WTC11 (cell line): ENCODE measurements around the gene EIF4ENIF1. TPM values are rescaled to one million over a fixed set of nuclear protein-coding genes. Genes with fewer than 3 reads are reported as not detected.

Experiments used
- ATAC-seq: fragments of 200-7000 bp; cut with Tn5 transposase; 2 replicates; pipeline ENCODE4 v1.10.0; 2021; ENCODE audit warnings: mild to moderate bottlenecking, moderate library complexity
- CTCF ChIA-PET: fragments of 300-600 bp; sonication (Branson Sonifier 250); formaldehyde crosslinking; loops from one replicate; lab custom pipeline; 2021; ENCODE audit warnings: antibody characterized with exemption; lab: Charles Lee
- POLR2A ChIA-PET: fragments of 350-600 bp; sonication (Branson Sonifier 250); formaldehyde crosslinking; loops from one replicate; lab custom pipeline; 2021; ENCODE audit warnings: antibody characterized with exemption; lab: Charles Lee
- DNase-seq: peaks from one replicate; pipeline ENCODE4 v3.0.0; 2021; ENCODE audit warnings: low spot score
- H3K27ac Mint-ChIP-seq: 2 replicates; pipeline ENCODE4 v1.8.0; 2021; ENCODE audit warnings: mixed read lengths
- H3K27me3 Mint-ChIP-seq: 2 replicates; pipeline ENCODE4 v1.8.0; 2021; ENCODE audit warnings: low read depth, mild to moderate bottlenecking, moderate library complexity, mixed read lengths
- H3K36me3 Mint-ChIP-seq: 2 replicates; pipeline ENCODE4 v1.8.0; 2021; ENCODE audit warnings: mixed read lengths
- H3K4me1 Mint-ChIP-seq: 2 replicates; pipeline ENCODE4 v1.8.0; 2022; ENCODE audit warnings: mixed read lengths
- H3K4me3 Mint-ChIP-seq: 2 replicates; pipeline ENCODE4 v1.8.0; 2021; ENCODE audit warnings: mild to moderate bottlenecking, moderate library complexity, mixed read lengths
- H3K9me3 Mint-ChIP-seq: 2 replicates; pipeline ENCODE4 v1.8.0; 2021; ENCODE audit warnings: mixed read lengths
- ATF1 ChIP-seq: sonication (generic); formaldehyde crosslinking; IDR thresholded peaks from 2 replicates; pipeline ENCODE4 v1.8.1; 2023; ENCODE audit warnings: mild to moderate bottlenecking, moderate library complexity, missing genetic modification reagents
- CBFB ChIP-seq: sonication (generic); formaldehyde crosslinking; IDR thresholded peaks from 2 replicates; pipeline ENCODE4 v1.8.1; 2022; ENCODE audit warnings: mild to moderate bottlenecking, low read depth, missing genetic modification reagents
- FOXK1 ChIP-seq: sonication (generic); formaldehyde crosslinking; IDR thresholded peaks from 2 replicates; pipeline ENCODE4 v1.8.0; 2022; ENCODE audit warnings: mild to moderate bottlenecking, moderate library complexity, missing genetic modification reagents
- HMGA2 ChIP-seq: fragments of 250-450 bp; sonication (Bioruptor Pico); IDR thresholded peaks from 2 replicates; pipeline ENCODE4 v1.4.0; 2021; ENCODE audit warnings: mild to moderate bottlenecking, moderate library complexity
- MXD4 ChIP-seq: fragments of 250-450 bp; sonication (Bioruptor Pico); IDR thresholded peaks from 2 replicates; pipeline ENCODE4 v1.8.0; 2021; ENCODE audit warnings: mild to moderate bottlenecking, moderate library complexity, borderline replicate concordance
- MYBL2 ChIP-seq: sonication (generic); formaldehyde crosslinking; IDR thresholded peaks from 2 replicates; pipeline ENCODE4 v1.8.1; 2023; ENCODE audit warnings: mild to moderate bottlenecking, moderate library complexity, missing genetic modification reagents
- NFATC4 ChIP-seq: fragments of 250-450 bp; sonication (Bioruptor Pico); IDR thresholded peaks from 2 replicates; pipeline ENCODE4 v1.9.0; 2021; ENCODE audit warnings: mild to moderate bottlenecking
- OVOL2 ChIP-seq: fragments of 250-450 bp; sonication (Bioruptor Pico); IDR thresholded peaks from 2 replicates; pipeline ENCODE4 v1.9.0; 2021; ENCODE audit warnings: mild to moderate bottlenecking, borderline replicate concordance
- RELA ChIP-seq: sonication (generic); formaldehyde crosslinking; IDR thresholded peaks from 2 replicates; pipeline ENCODE4 v1.8.1; 2022; ENCODE audit warnings: missing genetic modification reagents, mild to moderate bottlenecking, borderline replicate concordance
- total RNA-seq: library from RNA; stranded (reverse); gene quantifications from 3 replicates; pipeline ENCODE4 v1.2.3, GENCODE V29; 2021
- TF ChIP-seq, protein P1 (sequence below): sonication (generic); formaldehyde crosslinking; IDR thresholded peaks from 2 replicates; pipeline ENCODE4 v1.8.1; 2023; ENCODE audit warnings: mild to moderate bottlenecking, moderate library complexity, missing genetic modification reagents
- TF ChIP-seq, protein P2 (sequence below): sonication (generic); formaldehyde crosslinking; IDR thresholded peaks from 2 replicates; pipeline ENCODE4 v1.8.1; 2022; ENCODE audit warnings: mild to moderate bottlenecking, moderate library complexity, missing genetic modification reagents
- TF ChIP-seq, protein P3 (sequence below): sonication (generic); formaldehyde crosslinking; IDR thresholded peaks from 2 replicates; pipeline ENCODE4 v1.8.1; 2022; ENCODE audit warnings: missing genetic modification reagents, borderline replicate concordance
- TF ChIP-seq, protein P4 (sequence below): fragments of 250-450 bp; sonication (Bioruptor Pico); IDR thresholded peaks from 2 replicates; pipeline ENCODE4 v1.9.0; 2021; ENCODE audit warnings: mild to moderate bottlenecking, borderline replicate concordance
- TF ChIP-seq, protein P5 (sequence below): sonication (generic); formaldehyde crosslinking; IDR thresholded peaks from 2 replicates; pipeline ENCODE4 v1.8.0; 2022; ENCODE audit warnings: mild to moderate bottlenecking, missing genetic modification reagents
- TF ChIP-seq, protein P6 (sequence below): fragments of 200-600 bp; IDR thresholded peaks from 2 replicates; pipeline ENCODE4 v1.8.0; 2022; ENCODE audit warnings: antibody characterized with exemption

Gene EIF4ENIF1
- total RNA-seq, 1 experiment from 2014 or later, result 22.8 TPM

DNA sequence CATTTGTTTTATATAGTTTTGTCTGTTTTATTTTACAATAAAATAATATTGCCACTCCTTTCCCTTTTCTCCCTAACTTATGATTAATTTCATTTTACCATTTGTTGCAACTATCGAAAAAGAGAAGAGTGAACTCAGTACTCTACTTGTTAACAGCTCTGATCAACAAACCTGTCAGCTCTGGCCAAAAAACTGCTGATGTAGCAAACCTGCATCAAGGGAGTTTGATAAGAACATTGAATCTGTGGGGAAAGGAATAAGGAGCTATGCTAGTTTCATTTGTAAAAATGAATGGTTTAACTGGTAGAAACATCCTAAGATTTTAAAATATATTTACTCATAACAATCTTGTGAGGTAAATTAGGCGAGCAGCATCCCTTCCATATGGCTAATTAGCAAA lies 42.9 kb downstream of the EIF4ENIF1 start (continued):
- TF ChIP-seq, protein P1, sequence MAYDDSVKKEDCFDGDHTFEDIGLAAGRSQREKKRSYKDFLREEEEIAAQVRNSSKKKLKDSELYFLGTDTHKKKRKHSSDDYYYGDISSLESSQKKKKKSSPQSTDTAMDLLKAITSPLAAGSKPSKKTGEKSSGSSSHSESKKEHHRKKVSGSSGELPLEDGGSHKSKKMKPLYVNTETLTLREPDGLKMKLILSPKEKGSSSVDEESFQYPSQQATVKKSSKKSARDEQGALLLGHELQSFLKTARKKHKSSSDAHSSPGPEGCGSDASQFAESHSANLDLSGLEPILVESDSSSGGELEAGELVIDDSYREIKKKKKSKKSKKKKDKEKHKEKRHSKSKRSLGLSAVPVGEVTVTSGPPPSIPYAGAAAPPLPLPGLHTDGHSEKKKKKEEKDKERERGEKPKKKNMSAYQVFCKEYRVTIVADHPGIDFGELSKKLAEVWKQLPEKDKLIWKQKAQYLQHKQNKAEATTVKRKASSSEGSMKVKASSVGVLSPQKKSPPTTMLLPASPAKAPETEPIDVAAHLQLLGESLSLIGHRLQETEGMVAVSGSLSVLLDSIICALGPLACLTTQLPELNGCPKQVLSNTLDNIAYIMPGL (CRISPR knock-in tag), result no peak
- TF ChIP-seq, protein P2, sequence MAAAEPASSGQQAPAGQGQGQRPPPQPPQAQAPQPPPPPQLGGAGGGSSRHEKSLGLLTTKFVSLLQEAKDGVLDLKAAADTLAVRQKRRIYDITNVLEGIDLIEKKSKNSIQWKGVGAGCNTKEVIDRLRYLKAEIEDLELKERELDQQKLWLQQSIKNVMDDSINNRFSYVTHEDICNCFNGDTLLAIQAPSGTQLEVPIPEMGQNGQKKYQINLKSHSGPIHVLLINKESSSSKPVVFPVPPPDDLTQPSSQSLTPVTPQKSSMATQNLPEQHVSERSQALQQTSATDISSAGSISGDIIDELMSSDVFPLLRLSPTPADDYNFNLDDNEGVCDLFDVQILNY (CRISPR knock-in tag), result no peak
- TF ChIP-seq MYBL2 (CRISPR knock-in tag) (no peak), OVOL2 (CRISPR knock-in tag) (no peak), ATF1 (CRISPR knock-in tag) (no peak), NFATC4 (CRISPR knock-in tag) (no peak), CBFB (CRISPR knock-in tag) (no peak), MXD4 (CRISPR knock-in tag) (no peak), FOXK1 (no peak), RELA (CRISPR knock-in tag) (no peak), HMGA2 (CRISPR knock-in tag) (no peak)
- TF ChIP-seq, protein P3, sequence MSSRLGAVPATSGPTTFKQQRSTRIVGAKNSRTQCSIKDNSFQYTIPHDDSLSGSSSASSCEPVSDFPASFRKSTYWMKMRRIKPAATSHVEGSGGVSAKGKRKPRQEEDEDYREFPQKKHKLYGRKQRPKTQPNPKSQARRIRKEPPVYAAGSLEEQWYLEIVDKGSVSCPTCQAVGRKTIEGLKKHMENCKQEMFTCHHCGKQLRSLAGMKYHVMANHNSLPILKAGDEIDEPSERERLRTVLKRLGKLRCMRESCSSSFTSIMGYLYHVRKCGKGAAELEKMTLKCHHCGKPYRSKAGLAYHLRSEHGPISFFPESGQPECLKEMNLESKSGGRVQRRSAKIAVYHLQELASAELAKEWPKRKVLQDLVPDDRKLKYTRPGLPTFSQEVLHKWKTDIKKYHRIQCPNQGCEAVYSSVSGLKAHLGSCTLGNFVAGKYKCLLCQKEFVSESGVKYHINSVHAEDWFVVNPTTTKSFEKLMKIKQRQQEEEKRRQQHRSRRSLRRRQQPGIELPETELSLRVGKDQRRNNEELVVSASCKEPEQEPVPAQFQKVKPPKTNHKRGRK (CRISPR knock-in tag), result no peak
- TF ChIP-seq, protein P4, sequence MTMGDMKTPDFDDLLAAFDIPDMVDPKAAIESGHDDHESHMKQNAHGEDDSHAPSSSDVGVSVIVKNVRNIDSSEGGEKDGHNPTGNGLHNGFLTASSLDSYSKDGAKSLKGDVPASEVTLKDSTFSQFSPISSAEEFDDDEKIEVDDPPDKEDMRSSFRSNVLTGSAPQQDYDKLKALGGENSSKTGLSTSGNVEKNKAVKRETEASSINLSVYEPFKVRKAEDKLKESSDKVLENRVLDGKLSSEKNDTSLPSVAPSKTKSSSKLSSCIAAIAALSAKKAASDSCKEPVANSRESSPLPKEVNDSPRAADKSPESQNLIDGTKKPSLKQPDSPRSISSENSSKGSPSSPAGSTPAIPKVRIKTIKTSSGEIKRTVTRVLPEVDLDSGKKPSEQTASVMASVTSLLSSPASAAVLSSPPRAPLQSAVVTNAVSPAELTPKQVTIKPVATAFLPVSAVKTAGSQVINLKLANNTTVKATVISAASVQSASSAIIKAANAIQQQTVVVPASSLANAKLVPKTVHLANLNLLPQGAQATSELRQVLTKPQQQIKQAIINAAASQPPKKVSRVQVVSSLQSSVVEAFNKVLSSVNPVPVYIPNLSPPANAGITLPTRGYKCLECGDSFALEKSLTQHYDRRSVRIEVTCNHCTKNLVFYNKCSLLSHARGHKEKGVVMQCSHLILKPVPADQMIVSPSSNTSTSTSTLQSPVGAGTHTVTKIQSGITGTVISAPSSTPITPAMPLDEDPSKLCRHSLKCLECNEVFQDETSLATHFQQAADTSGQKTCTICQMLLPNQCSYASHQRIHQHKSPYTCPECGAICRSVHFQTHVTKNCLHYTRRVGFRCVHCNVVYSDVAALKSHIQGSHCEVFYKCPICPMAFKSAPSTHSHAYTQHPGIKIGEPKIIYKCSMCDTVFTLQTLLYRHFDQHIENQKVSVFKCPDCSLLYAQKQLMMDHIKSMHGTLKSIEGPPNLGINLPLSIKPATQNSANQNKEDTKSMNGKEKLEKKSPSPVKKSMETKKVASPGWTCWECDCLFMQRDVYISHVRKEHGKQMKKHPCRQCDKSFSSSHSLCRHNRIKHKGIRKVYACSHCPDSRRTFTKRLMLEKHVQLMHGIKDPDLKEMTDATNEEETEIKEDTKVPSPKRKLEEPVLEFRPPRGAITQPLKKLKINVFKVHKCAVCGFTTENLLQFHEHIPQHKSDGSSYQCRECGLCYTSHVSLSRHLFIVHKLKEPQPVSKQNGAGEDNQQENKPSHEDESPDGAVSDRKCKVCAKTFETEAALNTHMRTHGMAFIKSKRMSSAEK (CRISPR knock-in tag), result no peak
- TF ChIP-seq, protein P5, sequence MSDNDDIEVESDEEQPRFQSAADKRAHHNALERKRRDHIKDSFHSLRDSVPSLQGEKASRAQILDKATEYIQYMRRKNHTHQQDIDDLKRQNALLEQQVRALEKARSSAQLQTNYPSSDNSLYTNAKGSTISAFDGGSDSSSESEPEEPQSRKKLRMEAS (CRISPR knock-in tag), result no peak

DNA sequence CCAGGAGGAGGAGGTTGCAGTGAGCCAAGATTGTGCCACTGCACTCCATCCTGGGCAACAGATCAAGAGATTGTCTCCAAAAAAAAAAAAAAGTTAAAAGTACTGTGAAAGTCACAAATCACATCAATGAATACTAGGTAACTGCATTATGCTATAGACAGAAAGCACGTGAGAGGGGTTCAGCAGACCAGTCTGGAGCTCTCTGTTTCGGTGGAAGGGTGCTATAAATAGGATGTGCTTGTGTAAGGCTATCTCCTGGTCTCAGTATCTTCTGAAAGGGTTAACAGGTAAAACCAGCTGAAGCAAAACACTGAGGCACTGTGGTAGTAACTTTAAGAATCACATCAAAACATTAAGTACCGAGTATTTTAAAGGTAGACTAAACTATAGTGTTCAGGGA lies 43.4 kb downstream of the EIF4ENIF1 start:
- no peaks in the 10 kb centered on the region for H3K9me3 Mint-ChIP-seq
- peaks cover 21% of the 10 kb centered on the region for H3K36me3 Mint-ChIP-seq
- H3K4me3 Mint-ChIP-seq, result no peak overlapping the region
- no peaks in the 10 kb centered on the region for H3K27me3 Mint-ChIP-seq
- H3K27ac Mint-ChIP-seq, result no peak overlapping the region
- DNase-seq (no peak), ATAC-seq (no peak)
- TF ChIP-seq, protein P6, sequence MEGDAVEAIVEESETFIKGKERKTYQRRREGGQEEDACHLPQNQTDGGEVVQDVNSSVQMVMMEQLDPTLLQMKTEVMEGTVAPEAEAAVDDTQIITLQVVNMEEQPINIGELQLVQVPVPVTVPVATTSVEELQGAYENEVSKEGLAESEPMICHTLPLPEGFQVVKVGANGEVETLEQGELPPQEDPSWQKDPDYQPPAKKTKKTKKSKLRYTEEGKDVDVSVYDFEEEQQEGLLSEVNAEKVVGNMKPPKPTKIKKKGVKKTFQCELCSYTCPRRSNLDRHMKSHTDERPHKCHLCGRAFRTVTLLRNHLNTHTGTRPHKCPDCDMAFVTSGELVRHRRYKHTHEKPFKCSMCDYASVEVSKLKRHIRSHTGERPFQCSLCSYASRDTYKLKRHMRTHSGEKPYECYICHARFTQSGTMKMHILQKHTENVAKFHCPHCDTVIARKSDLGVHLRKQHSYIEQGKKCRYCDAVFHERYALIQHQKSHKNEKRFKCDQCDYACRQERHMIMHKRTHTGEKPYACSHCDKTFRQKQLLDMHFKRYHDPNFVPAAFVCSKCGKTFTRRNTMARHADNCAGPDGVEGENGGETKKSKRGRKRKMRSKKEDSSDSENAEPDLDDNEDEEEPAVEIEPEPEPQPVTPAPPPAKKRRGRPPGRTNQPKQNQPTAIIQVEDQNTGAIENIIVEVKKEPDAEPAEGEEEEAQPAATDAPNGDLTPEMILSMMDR, result no peak
- ChIA-PET CTCF (no interaction called here), POLR2A (no interaction called here)
- H3K4me1 Mint-ChIP-seq, result no peaks in the 10 kb centered on the region
